NCI-H524 (cell line): ENCODE measurements around the gene TTYH3.
A peak's percentile ranks its signal among the peaks of the same experiment; 100 is the strongest.

ENCODE experiments used
- DNase-seq, 2 experiments: peaks; one replicate each; lab custom pipeline; 2025; lab: John Stamatoyannopoulos, UW

TTYH3 gene

DNA sequence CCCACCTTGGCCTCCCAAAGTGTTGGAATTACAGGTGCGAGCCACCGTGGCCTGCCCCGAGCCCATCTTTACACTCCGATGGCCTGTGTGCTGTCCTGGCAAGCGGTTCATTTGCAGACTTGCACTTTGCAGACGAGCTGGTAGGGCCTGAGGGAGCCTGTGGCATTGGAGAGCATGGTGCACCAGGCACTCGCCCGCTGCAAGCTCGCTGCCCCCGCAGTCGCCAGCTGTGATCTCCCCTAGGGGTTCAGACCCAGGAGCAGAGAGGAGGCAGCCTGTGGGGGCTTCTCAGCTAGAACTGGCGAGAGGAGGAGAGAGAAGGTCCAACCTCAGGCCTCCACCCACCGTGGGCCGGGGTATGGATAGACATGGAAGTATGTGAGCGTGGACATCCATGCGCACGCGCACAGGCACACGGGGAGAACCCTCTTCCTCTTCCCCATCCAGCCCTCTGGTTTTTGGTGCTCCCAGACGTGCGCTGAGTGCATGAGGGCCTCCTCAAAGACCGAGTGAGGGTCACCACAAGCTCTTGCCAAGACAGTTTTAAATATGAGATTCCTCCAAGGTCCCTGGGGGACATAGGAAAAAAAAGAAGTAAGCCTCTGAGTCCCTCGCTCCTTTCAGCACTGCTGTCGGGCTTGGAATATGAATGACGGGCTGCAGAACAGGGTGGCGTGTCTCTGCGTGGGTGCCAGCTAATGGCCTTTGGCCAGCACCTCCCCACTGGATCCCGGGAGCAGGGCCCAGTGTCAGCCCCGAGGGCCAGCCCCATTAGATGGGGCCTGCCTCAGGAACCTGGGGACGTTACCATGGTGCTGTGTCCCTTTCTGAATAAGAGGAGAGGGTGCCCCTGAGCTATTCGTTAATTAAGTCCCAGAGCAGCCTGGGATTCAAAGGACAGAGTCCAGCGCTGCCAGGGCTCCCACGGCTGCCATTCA, 15.1 kb upstream of the TTYH3 start:
- no peak for DNase-seq

DNA sequence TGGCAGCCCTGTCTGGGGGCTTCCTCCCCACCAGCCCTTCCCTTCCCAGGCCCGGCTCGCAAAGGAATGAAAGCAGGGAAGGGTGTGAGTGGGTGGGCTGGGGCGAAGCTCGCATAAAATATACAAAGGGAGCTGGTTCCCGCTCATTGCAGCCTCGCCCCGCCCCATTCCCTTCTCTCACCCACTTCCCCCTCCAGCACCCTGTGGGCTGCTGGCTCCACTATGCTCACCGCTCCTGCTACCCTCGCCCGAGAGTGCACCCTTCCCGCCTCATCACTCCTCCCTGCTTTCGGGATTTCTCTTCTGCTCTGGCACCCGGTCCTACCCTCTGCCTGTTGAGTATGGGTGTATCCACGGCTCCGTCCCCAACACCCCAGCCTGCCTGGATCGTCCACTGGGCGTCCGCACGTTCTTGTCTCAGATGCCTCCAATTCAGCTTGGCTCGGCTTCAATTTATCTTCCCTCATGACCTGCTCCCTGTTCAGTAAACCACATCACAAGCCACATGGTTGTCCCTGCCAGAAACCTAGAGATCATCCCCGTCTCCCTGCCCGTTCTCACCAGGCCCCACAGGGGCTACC, 14.4 kb upstream of the TTYH3 start:
- DNase-seq = no peak

DNA sequence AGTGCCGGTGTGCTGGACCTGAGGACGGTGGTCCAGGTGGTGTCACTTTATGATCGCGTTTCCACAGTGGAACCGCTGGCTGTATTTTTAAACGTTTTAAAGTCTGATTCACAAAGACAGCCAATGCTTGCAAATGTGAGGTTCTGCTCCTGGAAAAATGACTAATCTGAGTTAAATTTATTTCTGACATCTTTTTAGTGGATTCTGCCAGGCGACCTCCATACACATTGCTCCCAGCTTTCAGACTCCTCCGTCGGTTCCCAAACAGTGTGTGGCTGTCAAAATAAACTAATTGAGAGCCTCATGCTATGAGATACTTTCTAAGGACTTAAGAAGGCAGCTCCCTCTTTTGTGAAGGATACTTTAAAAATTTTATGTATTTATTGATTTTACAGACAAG, 12.7 kb upstream of the TTYH3 start:
- DNase-seq = no peak

DNA sequence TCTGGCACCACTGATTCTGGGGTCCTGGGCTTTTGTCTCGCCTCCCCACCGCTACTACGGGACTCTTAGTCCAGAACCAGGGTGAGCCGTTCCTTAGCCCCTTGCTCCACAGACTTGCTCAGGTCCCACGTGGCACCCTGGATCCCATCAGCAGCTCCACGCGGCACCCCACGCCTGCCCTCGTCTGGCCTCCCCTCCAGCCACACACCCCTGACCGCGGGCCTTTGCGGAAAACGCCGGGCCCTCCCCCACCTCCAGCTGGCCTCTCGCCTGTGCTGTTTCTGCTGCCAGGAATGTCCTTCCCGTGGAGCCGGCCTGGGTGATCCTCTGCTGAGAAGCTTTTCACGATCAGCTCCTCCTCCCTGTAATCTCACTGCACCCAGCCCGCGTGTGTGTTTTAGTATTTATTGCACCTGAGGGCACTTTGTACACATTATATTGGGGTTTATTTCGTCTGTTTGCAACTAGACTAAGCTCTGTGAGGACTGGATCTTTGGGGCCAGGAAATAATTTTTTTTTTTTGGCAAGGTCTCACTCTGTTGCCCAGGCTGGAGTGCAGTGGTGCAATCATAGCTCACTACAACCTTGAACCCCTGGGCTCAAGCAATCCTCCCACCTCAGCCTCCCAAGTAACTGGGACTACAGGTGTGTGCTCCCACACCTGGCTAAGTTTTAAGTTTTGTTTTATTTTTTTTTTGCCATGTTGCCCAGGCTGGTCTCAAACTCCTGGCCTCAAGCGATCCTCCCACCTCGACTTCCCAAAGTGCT, 10.5 kb upstream of the TTYH3 start:
- peak in 1 of 2 experiments; percentile 20 for DNase-seq

DNA sequence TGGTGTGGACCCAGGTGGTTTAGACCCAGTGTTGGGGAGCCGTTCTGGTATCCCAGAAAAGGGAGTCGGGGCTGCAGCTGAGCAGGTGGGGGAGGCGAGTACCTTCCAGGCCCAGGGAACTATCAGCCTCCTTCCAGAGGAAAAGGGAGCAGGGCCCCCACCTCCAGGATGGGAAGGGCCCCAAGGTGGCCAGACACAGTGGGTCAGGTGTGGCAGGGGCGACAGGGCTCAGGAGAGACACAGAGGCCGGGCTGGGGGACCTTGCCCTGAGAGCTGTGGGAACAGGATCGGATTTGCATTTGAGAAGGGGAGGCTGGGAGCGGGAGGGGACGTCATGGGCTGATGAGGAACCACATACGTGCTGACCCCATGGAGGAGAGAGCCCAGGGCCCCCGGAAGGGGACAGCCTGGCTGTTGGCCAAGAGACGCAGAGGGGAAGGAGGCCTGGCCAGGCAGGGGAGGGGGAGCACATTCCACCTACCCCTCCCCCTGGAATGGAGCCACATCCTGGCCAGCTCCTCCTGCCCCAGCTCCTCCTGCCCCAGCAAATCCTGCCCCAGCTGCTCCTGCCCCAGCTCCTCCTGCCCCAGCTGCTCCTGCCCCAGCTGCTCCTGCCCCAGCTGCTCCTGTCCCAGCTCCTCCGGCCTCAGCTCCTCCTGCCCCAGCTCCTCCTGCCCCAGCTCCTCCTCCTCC, 9.7 kb upstream of the TTYH3 start:
- DNase-seq = no peak

DNA sequence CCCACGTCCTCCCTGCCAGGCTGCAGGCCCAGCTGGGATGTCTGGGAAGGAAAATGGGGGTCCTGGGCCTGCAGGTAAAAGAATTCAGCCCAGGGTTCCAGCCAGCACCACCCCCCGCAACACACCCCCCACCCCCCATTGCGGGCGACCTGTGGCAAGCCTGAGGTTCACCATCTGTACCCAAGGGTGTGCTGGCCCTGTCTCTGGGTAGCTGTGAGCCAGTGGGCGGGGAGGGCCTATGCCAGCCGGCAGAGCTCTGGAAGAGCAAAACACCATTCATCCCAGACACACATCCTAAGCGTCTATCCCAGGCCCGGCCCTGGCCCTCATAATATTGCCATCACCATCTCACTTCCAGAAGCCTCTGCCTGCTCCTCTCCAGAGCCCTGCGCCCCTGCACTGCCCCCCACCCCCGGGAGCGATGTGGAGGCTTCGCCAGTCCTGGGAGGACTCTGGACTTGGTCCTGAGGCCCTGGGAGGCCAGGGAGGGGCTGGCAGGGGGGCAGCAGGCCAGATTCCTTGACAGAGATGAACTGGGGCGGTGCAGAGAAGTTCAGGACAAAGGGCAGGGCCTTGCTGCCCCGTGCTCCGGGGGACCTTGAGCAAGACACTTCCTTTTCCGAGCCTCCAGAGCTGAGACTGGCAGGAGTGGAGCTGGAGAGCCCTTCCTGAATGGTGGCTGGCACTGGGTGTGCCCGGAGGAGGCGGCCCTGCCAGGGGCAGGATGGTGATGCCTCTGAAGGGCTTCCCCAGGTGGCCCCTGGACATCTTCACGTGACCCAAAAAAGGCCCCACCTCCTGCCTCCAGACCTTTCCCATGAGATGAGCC, 8.7 kb upstream of the TTYH3 start:
- DNase-seq = no peak

DNA sequence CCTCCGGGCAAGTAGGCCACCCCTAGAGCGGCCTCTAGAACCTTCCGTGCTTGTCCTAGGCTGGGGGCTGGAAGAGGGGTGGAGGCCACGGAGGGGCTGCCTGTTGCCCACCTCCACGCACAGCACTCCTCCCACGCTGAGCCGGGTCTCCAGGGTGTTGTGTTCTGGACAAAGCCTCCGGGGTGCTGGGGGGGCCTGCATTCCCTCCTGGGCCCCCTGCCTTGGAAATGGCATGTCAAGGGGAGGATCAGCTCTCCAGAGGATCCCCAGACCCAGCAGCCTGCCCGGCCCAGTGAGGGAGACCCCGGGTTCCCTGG, 8.1 kb upstream of the TTYH3 start:
- DNase-seq = no peak

DNA sequence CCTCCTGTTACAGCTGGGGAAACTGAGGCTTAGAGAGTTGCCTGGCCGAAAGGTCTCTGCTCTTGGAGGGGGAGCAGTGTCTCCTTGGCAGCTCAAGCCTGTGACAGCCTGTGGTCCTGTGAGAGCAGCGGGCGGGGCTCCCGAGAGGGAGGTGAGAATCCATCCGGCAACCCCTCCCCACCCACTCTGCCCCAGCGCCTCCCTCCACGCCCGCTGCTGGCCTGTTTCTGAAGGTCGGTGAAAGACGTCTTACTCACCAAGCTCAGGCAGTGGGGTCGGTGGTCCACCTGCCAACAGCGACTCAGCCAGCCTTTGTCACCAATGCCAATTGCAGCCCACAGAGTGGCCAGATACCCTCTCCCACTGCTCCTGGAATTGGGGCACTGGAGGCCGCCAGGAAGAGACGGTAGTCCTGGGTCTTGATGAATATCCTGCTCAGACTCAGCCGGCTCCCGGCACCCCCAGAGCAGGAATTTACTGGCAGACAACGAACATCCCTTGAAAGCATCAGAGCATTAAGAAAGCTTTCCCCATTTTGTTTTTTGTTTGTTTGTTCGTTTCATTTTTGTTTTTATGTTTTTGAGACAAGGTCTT, 7.4 kb upstream of the TTYH3 start:
- DNase-seq = no peak

DNA sequence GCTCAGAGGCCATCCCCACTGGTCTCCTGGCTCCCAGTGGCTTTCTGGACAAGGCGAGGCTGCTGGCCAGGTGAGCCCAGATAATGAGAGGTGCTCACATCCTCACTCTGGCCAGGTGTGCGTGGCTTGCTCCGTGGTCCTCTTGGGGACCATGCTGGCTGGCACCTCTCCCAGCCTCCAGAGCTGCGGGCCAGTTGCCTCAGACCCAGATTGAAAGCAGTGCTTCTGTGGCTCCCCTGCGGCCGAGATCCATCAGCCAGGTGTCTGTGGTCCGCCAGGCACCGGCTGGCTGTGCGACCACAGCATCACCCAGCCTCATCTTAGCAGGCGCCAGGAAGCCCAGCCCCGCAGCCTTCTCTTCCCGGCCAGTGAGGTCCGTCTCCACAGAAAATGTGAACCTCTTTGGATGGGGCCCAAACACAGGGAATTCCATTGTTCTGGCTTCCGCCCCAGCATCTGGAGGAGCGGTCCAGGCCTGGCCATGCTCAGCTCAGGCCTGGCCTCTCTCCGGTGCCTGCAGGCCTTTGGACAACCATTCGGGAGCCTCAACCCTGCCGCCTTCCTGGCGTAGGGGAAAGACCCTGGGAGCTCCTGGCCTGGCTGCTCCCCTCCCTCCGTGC, 5.2 kb upstream of the TTYH3 start:
- DNase-seq = no peak

DNA sequence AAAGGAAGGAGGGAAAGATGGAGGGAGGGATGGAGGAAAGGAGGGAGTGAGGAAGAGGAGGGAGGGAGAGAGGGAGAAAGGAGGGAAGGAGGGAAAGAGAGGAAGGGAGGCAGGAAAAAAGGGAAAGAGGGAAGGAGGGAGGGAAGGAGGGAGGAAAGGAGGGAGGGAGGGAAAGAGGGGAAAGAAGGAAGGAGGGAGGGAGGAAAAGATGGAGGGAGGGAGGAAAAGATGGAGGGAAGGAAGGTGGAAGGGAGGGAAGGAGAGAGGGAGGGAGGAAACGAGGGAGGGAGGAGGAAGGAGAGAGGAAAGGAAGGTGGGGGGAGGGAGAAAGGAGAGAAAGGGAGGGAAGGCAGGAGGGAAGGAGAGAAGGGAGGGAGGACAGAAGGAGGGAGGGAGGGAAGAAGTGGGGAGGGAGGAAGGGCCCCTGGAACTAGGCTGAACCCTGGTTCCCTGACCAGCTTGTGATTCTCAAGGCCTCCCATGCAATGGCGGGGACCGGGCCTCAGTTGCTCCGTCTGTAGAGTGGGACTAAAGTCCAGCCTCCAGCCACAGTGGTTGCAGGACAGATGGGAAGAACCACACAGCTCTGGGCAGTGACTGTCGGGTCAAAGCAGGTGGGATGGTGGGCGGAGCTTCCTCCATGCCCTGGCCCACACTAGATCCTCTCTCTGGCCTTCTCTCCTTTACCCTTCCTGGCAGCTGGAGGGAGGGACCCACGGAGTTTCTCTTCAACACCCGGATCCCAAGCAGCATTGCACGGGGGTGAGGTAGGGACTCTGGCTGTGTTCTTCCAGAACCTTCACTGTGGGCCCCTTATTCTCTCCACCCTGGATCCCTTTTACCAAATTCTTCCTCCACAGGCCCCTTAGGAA, 4.3 kb upstream of the TTYH3 start:
- DNase-seq = no peak

DNA sequence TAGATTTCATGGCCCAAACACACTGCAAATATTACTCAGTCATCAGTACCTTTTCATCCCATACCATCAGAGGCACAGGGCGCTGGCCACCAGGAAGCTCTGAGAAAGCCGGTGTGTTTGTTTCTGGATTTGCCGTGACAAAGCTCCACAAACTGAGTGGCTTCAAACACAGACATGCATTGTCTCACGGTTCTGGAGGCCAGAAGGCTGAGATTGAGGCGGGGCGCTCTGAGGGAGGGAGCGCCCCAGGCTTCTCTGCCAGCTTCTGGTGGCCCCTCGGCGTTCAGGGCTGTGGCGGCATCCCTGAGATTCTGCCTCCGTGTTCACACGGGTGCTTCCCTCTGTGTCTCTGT, 3.7 kb upstream of the TTYH3 start:
- no peak for DNase-seq

DNA sequence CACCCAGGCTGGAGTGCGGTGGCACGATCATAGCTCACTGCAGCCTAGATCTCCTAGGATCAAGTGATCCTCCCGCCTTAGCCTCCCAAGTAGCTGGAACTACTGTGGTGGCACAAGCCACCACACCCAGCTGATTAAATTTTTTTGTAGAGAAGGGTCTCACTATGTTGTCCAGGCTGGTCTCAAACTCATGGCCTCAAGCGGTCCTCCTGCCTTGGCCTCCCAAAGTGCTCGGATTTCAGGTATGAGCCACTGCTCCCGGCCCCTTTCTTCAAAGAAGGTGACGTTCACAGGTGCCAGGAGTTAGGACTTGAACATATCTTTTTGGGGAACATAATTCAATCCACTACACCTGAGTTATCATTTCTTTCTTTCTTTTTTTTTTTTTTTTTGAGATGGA, 2.9 kb upstream of the TTYH3 start:
- no peak for DNase-seq

DNA sequence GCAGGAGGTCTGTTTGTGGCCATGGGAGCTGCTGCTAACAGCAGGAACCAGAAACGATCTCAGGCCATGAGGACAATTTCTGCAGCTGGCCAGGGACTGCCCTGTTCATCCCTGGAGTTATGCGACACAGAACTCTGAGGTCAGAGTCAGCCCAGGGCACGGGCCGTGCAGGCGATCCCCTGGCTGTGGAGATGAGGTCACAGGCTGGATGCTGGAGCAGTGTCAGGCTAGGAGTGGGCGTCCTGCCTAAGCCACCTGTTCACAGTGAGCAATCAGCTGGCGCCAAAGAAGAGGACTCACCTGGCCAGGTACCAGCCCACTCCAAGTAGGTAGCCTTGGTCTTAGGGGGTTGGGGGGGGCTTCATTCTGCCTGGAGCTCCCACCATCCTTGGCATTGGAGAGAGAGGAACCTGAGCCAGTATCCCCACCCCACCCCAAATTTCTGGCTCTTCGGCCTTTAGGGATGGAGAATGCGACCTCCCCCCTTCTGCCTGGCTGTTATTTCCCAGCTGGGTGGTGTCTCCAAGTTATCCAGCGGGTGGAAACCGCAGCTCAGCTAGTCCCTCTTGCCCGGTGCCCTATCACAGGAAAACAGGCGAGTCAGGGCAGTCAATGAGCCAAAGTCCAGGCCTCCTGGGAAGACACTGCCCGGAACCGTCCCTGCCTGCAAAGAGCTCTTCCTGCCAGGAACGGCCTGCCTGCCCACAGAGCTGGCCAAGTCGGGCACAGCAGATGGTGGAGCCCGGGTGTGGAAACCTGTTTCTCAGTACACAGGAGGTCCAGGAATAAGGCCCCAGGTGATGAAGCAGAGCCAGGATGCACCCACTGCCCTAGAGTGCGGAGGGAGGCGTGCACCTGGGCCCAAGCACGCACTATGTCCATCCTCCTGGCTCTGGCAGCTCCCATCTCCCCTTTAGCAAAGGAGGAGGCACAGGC, 1.8 kb upstream of the TTYH3 start:
- DNase-seq = no peak

DNA sequence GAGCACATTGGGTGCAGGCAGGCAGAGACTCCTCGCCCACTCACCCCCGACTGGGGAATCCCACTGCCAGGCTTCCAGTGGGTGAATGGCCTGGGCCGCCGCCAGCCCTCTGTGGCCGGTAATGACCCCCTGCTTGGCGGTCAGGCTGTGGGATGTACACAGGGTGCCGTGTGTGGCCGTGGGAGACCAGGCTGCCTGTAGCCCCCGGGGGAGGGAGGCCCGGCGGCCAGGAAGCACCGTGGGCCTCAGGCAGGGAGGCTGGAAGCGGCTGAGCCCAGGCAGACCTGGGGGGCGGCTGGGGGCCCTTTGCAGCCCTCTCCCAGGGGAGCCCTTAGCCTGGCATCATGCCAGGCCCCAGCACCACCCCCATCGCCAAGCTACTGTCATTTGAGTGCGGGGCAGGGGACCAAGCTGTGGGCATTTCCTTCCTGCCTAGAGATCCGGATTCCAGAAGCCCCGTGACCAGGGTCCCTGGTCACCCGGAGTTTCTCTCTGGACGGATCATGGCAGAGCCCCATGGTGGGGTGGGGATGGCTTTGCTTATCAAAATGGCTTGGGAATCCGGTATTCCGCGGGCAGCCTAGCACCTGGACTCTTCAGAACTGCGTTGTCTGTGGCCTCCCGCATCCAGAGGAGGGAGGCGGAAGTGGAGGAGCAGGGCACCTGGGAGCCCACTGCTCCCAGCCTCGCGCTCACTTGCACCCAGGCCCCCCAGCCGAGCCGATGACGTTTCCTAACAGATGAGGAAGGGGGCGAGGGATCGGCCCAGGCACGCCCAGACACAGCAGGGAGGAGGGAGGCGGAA, 1.1 kb downstream of the TTYH3 start:
- DNase-seq = peak in 1 of 2 experiments; percentile 36

DNA sequence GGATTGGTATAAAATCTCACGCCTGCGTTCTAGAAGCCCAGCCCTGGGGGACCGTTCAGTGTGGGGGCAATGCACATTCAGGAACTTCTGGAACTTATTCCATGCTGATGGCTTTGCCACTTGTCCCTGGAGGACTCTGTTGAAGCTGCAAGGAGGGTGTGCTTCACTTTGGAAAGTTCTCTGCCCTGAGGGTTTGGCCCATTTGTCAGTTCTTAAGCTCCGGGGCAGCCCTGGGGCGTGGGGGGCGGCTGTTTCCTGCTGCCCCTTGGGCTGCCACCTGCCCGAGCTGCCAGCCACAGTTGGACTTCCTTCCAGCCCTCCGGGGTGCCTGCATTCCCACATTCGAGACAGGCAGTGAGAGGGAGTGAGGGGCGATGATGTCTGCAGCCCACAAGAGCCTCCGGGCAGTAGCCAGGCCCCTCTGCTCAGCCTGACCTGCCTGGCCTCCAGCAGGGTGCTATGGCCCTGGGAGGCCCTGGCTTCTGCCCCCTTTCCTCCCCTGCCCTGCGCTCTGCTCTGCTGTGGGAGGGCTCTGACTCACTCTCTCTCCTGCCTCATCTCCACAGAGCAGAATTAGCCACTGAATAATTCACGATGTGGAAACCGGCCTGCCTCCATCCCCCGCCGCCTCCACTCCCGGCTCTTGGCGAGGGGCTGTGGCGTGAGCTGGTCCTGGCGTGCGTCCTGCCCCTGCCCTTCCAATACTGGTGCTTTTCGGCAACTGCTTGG, 1.9 kb downstream of the TTYH3 start:
- no peak for DNase-seq

DNA sequence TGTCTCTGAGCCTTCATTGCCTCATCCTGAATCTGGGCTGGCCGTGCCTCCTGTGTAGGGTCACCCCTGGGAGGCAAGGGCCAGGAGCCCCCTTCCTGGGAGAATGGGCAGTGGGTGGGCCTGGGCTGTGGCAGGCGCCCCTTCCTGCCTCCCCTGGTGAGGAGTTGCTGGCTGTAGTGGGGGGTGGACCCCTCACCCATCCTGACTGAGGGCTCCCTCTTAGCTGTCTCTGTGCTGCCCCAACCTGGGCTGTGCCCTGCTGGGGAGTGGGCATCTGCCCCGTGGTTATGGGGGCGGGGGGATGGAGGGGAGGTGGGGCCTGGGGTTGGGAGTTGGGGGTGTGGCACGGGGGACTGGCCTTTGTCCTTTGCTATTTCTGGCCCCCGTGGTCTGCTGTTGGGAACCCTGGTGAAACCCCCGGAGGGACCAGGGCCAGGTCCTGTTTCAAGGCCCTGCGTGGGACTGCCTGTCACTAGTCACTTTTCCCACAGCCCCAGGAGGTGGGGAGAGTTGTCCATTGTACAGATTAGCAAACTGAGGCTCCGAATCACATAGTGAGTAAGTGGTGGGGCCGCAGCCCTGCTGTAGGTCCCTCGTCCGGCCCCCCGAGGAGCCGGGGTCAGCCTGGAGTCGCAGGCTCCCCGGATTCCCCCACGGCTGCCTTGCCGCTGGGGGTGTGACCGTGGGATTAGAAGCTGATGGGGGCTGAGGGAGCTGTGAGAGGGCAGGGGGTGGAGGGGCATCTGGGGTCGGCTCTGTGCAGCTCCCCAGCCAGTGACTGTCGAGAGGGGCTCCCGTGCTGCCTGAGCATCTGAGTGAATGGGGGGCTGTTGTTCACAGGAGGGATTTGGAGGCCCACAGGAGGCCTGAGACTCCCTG, 2.7 kb downstream of the TTYH3 start:
- DNase-seq = no peak
